IPS DF 6.9 (cell line): ENCODE results near the gene ASMTL.
"Not testable (repeated sequence)": the region's sequence is repeated elsewhere in the genome, so short reads cannot be mapped to it uniquely, and the experiment has no call there.

Source experiments
- DNase-seq: peaks from one replicate; pipeline ENCODE4 v3.0.0-alpha.2; 2013; ENCODE audit warnings: low read depth, low spot score
- H3K27ac ChIP-seq: one replicate; pipeline ENCODE4 v1.5.1; 2013; ENCODE audit warnings: low read length, control low read depth
- H3K27me3 ChIP-seq: 2 replicates; pipeline ENCODE4 v1.6.1; 2013; ENCODE audit warnings: mild to moderate bottlenecking, low read length; ENCODE audit not compliant: control insufficient read depth, insufficient read depth
- H3K36me3 ChIP-seq: 2 replicates; pipeline ENCODE4 v1.6.1; 2013; ENCODE audit warnings: low read length; ENCODE audit not compliant: control insufficient read depth, insufficient read depth
- H3K4me1 ChIP-seq: 2 replicates; pipeline ENCODE4 v1.6.1; 2013; ENCODE audit warnings: low read length; ENCODE audit not compliant: control insufficient read depth, insufficient read depth
- H3K4me3 ChIP-seq: 2 replicates; pipeline ENCODE4 v1.5.1; 2013; ENCODE audit warnings: mild to moderate bottlenecking, low read length
- H3K9me3 ChIP-seq: 2 replicates; pipeline ENCODE4 v1.6.1; 2013; ENCODE audit warnings: low read length, inconsistent platforms; ENCODE audit not compliant: control insufficient read depth, insufficient read depth
- WGBS: extraction: QIAGEN DNeasy Blood & Tissue Kit; methylation state at CpG from one replicate; pipeline ENCODE4 v1.1.7; 2013; ENCODE audit warnings: mixed read lengths, missing lambda C conversion rate; ENCODE audit not compliant: insufficient read length, insufficient coverage; 5-methylcytosine and 5-hydroxymethylcytosine counted together

Gene ASMTL

GRCh38 chrX:1482530-1482928 is 29.8 kb upstream of the ASMTL start:
- H3K27ac ChIP-seq, H3K27me3 ChIP-seq, H3K4me3 ChIP-seq, H3K9me3 ChIP-seq, H3K36me3 ChIP-seq, DNase-seq, H3K4me1 ChIP-seq: not testable (repeated sequence)
- no CpG with 5 or more reads among the region's 2 CpGs for WGBS

GRCh38 chrX:1481636-1482529 is 29.2 kb upstream of the ASMTL start:
- WGBS = no CpG with 5 or more reads among the region's 26 CpGs
- H3K4me1 ChIP-seq = no peaks in the 10 kb centered on the region
- no peaks in the 10 kb centered on the region for H3K27me3 ChIP-seq
- DNase-seq = no peak
- H3K36me3 ChIP-seq = no peaks in the 10 kb centered on the region
- no peak overlapping the region for H3K4me3 ChIP-seq
- H3K9me3 ChIP-seq = no peaks in the 10 kb centered on the region
- no peak overlapping the region for H3K27ac ChIP-seq

GRCh38 chrX:1480082-1480785 is 27.5 kb upstream of the ASMTL start:
- no peaks in the 10 kb centered on the region for H3K9me3 ChIP-seq
- H3K27me3 ChIP-seq = no peaks in the 10 kb centered on the region
- no peaks in the 10 kb centered on the region for H3K36me3 ChIP-seq
- H3K27ac ChIP-seq = no peak overlapping the region
- DNase-seq = no peak
- WGBS = no CpG with 5 or more reads among the region's 8 CpGs
- no peaks in the 10 kb centered on the region for H3K4me1 ChIP-seq
- H3K4me3 ChIP-seq = no peak overlapping the region

GRCh38 chrX:1477801-1478458 is 25.2 kb upstream of the ASMTL start:
- H3K4me3 ChIP-seq = no peak overlapping the region
- no peaks in the 10 kb centered on the region for H3K4me1 ChIP-seq
- WGBS = no CpG with 5 or more reads among the region's 8 CpGs
- H3K9me3 ChIP-seq = no peaks in the 10 kb centered on the region
- no peaks in the 10 kb centered on the region for H3K36me3 ChIP-seq
- no peak for DNase-seq
- no peaks in the 10 kb centered on the region for H3K27me3 ChIP-seq
- H3K27ac ChIP-seq = no peak overlapping the region

- no peaks in the 10 kb centered on the region for H3K36me3 ChIP-seq
- no peaks in the 10 kb centered on the region for H3K27me3 ChIP-seq
- H3K4me1 ChIP-seq = no peaks in the 10 kb centered on the region
- DNase-seq = no peak
- no peak overlapping the region for H3K4me3 ChIP-seq
- 100% methylated on average over 2 of the region's 3 CpGs for WGBS
- no peaks in the 10 kb centered on the region for H3K9me3 ChIP-seq
- H3K27ac ChIP-seq = no peak overlapping the region
Observed at GRCh38 chrX:1477229-1477628, 24.5 kb upstream of the ASMTL start.

GRCh38 chrX:1476682-1477081 is 24.0 kb upstream of the ASMTL start:
- H3K4me1 ChIP-seq = no peaks in the 10 kb centered on the region
- no peaks in the 10 kb centered on the region for H3K36me3 ChIP-seq
- no peak overlapping the region for H3K4me3 ChIP-seq
- WGBS = no CpG with 5 or more reads among the region's 5 CpGs
- no peaks in the 10 kb centered on the region for H3K27me3 ChIP-seq
- no peak overlapping the region for H3K27ac ChIP-seq
- DNase-seq = no peak
- no peaks in the 10 kb centered on the region for H3K9me3 ChIP-seq

GRCh38 chrX:1475881-1476280 is 23.2 kb upstream of the ASMTL start:
- H3K36me3 ChIP-seq = no peaks in the 10 kb centered on the region
- H3K27ac ChIP-seq = no peak overlapping the region
- DNase-seq = no peak
- H3K9me3 ChIP-seq = no peaks in the 10 kb centered on the region
- WGBS = no CpG with 5 or more reads among the region's 1 CpG
- no peaks in the 10 kb centered on the region for H3K27me3 ChIP-seq
- no peak overlapping the region for H3K4me3 ChIP-seq
- H3K4me1 ChIP-seq = no peaks in the 10 kb centered on the region

GRCh38 chrX:1475481-1475880 is 22.8 kb upstream of the ASMTL start:
- Histone ChIP-seq H3K4me1 (no peaks in the 10 kb centered on the region), H3K27ac (no peak overlapping the region)

GRCh38 chrX:1474593-1474992 is 21.9 kb upstream of the ASMTL start:
- WGBS = 100% methylated on average over 1 of the region's 2 CpGs
- not testable (repeated sequence) for H3K4me3 ChIP-seq, DNase-seq, H3K27me3 ChIP-seq, H3K36me3 ChIP-seq, H3K9me3 ChIP-seq, H3K27ac ChIP-seq, H3K4me1 ChIP-seq

More at GRCh38 chrX:1475481-1475880, 22.8 kb upstream of the ASMTL start:
- Histone ChIP-seq H3K9me3 (no peaks in the 10 kb centered on the region), H3K4me3 (no peak overlapping the region), H3K36me3 (no peaks in the 10 kb centered on the region), H3K27me3 (no peaks in the 10 kb centered on the region)
- no peak for DNase-seq
- WGBS = no CpG with 5 or more reads among the region's 4 CpGs

GRCh38 chrX:1472975-1473374 is 20.3 kb upstream of the ASMTL start:
- no peaks in the 10 kb centered on the region for H3K27me3 ChIP-seq
- no peaks in the 10 kb centered on the region; the same call in 1 of the 2 replicates for H3K4me1 ChIP-seq
- H3K4me3 ChIP-seq = no peak overlapping the region
- WGBS = 100% methylated on average over 2 of the region's 2 CpGs
- DNase-seq = no peak
- H3K36me3 ChIP-seq = no peaks in the 10 kb centered on the region
- H3K27ac ChIP-seq = no peak overlapping the region
- no peaks in the 10 kb centered on the region for H3K9me3 ChIP-seq
